ENCODE data around the gene CEBPZ. TPM values are rescaled to one million over a fixed set of nuclear protein-coding genes. Genes with fewer than 3 reads are reported as not detected.

Gene CEBPZ
- total RNA-seq, 1 experiment from 2014 or later, result 146 TPM

DNA sequence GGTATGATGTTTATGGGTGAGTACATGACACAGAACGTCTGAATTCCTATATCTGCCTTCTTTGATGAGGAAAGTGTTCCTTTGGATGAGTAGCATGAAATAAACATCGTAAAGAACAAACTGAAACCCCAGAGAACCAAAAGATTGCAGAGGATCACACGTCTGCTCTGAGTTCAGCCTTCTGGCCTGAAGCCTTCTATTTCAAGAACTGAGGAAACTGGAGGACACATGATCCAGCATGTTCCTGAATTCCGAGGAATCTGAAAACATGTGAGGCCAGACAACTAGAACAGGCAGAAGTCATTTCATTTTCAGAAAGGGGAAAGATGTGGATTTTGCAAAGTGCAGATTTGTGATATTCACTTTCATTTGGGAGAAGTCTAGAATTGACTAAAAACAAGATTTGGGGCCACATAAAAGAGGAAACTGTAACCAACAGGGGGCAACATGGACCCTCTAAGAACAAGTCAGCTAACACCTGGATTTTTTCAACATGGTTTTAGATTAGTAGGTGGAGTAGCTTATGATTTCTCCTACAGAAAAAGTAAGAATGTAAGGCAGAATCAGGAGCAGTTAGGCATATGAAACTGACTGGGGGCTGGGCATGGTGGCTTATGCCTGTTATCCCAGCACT is 51.3 kb downstream of the CEBPZ start (continued):
- TF ChIP-seq, protein P1, sequence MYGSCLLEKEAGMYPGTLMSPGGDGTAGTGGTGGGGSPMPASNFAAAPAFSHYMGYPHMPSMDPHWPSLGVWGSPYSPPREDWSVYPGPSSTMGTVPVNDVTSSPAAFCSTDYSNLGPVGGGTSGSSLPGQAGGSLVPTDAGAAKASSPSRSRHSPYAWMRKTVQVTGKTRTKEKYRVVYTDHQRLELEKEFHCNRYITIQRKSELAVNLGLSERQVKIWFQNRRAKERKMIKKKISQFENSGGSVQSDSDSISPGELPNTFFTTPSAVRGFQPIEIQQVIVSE (CRISPR knock-in tag; IDR thresholded peaks at IDR 0.05; ENCODE audit: borderline replicate concordance), result no peak
- TF ChIP-seq, protein P2, sequence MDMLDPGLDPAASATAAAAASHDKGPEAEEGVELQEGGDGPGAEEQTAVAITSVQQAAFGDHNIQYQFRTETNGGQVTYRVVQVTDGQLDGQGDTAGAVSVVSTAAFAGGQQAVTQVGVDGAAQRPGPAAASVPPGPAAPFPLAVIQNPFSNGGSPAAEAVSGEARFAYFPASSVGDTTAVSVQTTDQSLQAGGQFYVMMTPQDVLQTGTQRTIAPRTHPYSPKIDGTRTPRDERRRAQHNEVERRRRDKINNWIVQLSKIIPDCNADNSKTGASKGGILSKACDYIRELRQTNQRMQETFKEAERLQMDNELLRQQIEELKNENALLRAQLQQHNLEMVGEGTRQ (CRISPR knock-in tag; IDR thresholded peaks at IDR 0.05), result no peak
- no peak for TF ChIP-seq SP1 (CRISPR knock-in tag; conservative IDR thresholded peaks at IDR 0.05)
- TF ChIP-seq, protein P3, sequence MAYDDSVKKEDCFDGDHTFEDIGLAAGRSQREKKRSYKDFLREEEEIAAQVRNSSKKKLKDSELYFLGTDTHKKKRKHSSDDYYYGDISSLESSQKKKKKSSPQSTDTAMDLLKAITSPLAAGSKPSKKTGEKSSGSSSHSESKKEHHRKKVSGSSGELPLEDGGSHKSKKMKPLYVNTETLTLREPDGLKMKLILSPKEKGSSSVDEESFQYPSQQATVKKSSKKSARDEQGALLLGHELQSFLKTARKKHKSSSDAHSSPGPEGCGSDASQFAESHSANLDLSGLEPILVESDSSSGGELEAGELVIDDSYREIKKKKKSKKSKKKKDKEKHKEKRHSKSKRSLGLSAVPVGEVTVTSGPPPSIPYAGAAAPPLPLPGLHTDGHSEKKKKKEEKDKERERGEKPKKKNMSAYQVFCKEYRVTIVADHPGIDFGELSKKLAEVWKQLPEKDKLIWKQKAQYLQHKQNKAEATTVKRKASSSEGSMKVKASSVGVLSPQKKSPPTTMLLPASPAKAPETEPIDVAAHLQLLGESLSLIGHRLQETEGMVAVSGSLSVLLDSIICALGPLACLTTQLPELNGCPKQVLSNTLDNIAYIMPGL (CRISPR knock-in tag; IDR thresholded peaks at IDR 0.05), result no peak
- TF ChIP-seq TEAD4 (CRISPR knock-in tag; IDR thresholded peaks at IDR 0.05), result no peak

DNA sequence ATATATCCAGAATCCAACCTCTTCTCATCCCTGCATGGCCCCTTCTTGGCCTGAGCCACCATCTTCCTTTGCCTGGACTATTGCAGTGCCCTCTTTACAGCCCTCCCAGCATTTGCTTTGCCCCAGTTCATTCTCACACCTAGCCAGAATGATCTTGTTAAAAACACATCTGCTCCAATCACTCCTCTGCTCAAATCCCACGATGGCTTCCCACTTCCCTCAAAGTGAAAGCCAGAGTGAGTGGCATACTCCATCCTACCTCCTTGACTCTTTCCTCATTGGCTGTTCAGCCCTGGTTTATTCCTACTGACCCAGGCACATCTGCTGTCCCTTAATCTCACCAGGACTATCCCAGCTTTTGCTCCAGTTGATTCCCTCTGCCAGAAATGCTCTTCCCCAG is 57.7 kb downstream of the CEBPZ start:
- Mint-ChIP-seq H3K27me3 (ENCODE audit: low read depth) (no peaks in the 10 kb centered on the region), H3K27ac (no peak overlapping the region), H3K4me1 (peaks cover under 1% of the 10 kb centered on the region), H3K36me3 (no peaks in the 10 kb centered on the region), H3K9me3 (no peaks in the 10 kb centered on the region), H3K4me3 (no peak overlapping the region)
- ChIA-PET POLR2A (no interaction called here), CTCF (no interaction called here)
- DNase-seq (ENCODE audit: low spot score) (no peak), ATAC-seq (no peak)
- TF ChIP-seq, protein P4, sequence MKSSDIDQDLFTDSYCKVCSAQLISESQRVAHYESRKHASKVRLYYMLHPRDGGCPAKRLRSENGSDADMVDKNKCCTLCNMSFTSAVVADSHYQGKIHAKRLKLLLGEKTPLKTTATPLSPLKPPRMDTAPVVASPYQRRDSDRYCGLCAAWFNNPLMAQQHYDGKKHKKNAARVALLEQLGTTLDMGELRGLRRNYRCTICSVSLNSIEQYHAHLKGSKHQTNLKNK (CRISPR knock-in tag; IDR thresholded peaks at IDR 0.05), result no peak
- TF ChIP-seq, protein P5, sequence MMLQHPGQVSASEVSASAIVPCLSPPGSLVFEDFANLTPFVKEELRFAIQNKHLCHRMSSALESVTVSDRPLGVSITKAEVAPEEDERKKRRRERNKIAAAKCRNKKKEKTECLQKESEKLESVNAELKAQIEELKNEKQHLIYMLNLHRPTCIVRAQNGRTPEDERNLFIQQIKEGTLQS (CRISPR knock-in tag; conservative IDR thresholded peaks at IDR 0.05), result no peak
- TF ChIP-seq MXD4 (CRISPR knock-in tag; IDR thresholded peaks at IDR 0.05; ENCODE audit: borderline replicate concordance), result no peak
- no peak for TF ChIP-seq FOXP1 (CRISPR knock-in tag; IDR thresholded peaks at IDR 0.05; ENCODE audit: borderline replicate concordance)
- TF ChIP-seq, protein P6, sequence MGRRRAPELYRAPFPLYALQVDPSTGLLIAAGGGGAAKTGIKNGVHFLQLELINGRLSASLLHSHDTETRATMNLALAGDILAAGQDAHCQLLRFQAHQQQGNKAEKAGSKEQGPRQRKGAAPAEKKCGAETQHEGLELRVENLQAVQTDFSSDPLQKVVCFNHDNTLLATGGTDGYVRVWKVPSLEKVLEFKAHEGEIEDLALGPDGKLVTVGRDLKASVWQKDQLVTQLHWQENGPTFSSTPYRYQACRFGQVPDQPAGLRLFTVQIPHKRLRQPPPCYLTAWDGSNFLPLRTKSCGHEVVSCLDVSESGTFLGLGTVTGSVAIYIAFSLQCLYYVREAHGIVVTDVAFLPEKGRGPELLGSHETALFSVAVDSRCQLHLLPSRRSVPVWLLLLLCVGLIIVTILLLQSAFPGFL (CRISPR knock-in tag; IDR thresholded peaks at IDR 0.05; ENCODE audit: borderline replicate concordance), result no peak
- TF ChIP-seq, protein P7, sequence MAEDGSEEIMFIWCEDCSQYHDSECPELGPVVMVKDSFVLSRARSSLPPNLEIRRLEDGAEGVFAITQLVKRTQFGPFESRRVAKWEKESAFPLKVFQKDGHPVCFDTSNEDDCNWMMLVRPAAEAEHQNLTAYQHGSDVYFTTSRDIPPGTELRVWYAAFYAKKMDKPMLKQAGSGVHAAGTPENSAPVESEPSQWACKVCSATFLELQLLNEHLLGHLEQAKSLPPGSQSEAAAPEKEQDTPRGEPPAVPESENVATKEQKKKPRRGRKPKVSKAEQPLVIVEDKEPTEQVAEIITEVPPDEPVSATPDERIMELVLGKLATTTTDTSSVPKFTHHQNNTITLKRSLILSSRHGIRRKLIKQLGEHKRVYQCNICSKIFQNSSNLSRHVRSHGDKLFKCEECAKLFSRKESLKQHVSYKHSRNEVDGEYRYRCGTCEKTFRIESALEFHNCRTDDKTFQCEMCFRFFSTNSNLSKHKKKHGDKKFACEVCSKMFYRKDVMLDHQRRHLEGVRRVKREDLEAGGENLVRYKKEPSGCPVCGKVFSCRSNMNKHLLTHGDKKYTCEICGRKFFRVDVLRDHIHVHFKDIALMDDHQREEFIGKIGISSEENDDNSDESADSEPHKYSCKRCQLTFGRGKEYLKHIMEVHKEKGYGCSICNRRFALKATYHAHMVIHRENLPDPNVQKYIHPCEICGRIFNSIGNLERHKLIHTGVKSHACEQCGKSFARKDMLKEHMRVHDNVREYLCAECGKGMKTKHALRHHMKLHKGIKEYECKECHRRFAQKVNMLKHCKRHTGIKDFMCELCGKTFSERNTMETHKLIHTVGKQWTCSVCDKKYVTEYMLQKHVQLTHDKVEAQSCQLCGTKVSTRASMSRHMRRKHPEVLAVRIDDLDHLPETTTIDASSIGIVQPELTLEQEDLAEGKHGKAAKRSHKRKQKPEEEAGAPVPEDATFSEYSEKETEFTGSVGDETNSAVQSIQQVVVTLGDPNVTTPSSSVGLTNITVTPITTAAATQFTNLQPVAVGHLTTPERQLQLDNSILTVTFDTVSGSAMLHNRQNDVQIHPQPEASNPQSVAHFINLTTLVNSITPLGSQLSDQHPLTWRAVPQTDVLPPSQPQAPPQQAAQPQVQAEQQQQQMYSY (CRISPR knock-in tag; IDR thresholded peaks at IDR 0.05), result no peak
- TF ChIP-seq, protein P8, sequence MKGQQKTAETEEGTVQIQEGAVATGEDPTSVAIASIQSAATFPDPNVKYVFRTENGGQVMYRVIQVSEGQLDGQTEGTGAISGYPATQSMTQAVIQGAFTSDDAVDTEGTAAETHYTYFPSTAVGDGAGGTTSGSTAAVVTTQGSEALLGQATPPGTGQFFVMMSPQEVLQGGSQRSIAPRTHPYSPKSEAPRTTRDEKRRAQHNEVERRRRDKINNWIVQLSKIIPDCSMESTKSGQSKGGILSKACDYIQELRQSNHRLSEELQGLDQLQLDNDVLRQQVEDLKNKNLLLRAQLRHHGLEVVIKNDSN (CRISPR knock-in tag; IDR thresholded peaks at IDR 0.05), result no peak
- TF ChIP-seq ZNF232 (CRISPR knock-in tag; IDR thresholded peaks at IDR 0.05), result no peak
- no peak for TF ChIP-seq ZNF423 (CRISPR knock-in tag; IDR thresholded peaks at IDR 0.05)
- TF ChIP-seq, protein P9, sequence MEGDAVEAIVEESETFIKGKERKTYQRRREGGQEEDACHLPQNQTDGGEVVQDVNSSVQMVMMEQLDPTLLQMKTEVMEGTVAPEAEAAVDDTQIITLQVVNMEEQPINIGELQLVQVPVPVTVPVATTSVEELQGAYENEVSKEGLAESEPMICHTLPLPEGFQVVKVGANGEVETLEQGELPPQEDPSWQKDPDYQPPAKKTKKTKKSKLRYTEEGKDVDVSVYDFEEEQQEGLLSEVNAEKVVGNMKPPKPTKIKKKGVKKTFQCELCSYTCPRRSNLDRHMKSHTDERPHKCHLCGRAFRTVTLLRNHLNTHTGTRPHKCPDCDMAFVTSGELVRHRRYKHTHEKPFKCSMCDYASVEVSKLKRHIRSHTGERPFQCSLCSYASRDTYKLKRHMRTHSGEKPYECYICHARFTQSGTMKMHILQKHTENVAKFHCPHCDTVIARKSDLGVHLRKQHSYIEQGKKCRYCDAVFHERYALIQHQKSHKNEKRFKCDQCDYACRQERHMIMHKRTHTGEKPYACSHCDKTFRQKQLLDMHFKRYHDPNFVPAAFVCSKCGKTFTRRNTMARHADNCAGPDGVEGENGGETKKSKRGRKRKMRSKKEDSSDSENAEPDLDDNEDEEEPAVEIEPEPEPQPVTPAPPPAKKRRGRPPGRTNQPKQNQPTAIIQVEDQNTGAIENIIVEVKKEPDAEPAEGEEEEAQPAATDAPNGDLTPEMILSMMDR (IDR thresholded peaks at IDR 0.05), result no peak
- TF ChIP-seq, protein P10, sequence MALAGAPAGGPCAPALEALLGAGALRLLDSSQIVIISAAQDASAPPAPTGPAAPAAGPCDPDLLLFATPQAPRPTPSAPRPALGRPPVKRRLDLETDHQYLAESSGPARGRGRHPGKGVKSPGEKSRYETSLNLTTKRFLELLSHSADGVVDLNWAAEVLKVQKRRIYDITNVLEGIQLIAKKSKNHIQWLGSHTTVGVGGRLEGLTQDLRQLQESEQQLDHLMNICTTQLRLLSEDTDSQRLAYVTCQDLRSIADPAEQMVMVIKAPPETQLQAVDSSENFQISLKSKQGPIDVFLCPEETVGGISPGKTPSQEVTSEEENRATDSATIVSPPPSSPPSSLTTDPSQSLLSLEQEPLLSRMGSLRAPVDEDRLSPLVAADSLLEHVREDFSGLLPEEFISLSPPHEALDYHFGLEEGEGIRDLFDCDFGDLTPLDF (CRISPR knock-in tag; IDR thresholded peaks at IDR 0.05), result no peak
- no peak for TF ChIP-seq ZNF396 (CRISPR knock-in tag; IDR thresholded peaks at IDR 0.05; ENCODE audit: borderline replicate concordance)
- TF ChIP-seq, protein P11, sequence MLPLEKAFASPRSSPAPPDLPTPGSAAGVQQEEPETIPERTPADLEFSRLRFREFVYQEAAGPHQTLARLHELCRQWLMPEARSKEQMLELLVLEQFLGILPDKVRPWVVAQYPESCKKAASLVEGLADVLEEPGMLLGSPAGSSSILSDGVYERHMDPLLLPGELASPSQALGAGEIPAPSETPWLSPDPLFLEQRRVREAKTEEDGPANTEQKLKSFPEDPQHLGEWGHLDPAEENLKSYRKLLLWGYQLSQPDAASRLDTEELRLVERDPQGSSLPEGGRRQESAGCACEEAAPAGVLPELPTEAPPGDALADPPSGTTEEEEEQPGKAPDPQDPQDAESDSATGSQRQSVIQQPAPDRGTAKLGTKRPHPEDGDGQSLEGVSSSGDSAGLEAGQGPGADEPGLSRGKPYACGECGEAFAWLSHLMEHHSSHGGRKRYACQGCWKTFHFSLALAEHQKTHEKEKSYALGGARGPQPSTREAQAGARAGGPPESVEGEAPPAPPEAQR (CRISPR knock-in tag; IDR thresholded peaks at IDR 0.05), result no peak
